ENCODE data around the gene MATR3.

Gene MATR3

GRCh38 chr5:139360384-139360783, 66.8 kb downstream of the MATR3 start:
- no peak for DNase-seq

- no peak for DNase-seq
These were observed 68.4 kb downstream of the MATR3 start for GRCh38 chr5:139361835-139362429.

- no peak for DNase-seq
These were observed 70.4 kb downstream of the MATR3 start for GRCh38 chr5:139363937-139364336.

- DNase-seq = no peak
These were observed 70.9 kb downstream of the MATR3 start for GRCh38 chr5:139364466-139364865.

GRCh38 chr5:139368613-139369012, 75.1 kb downstream of the MATR3 start:
- DNase-seq = no peak

GRCh38 chr5:139369181-139369580, 75.6 kb downstream of the MATR3 start:
- DNase-seq = no peak

- DNase-seq = no peak
These were observed 78.2 kb downstream of the MATR3 start for GRCh38 chr5:139371482-139372435.

- no peak for DNase-seq
These were observed 81.4 kb downstream of the MATR3 start for GRCh38 chr5:139374909-139375308.

- no peak for DNase-seq
These were observed 82.8 kb downstream of the MATR3 start for GRCh38 chr5:139376364-139376763.

- no peak for DNase-seq
These were observed 83.7 kb downstream of the MATR3 start for GRCh38 chr5:139377226-139377625.

GRCh38 chr5:139378101-139378825, 84.7 kb downstream of the MATR3 start:
- no peak for DNase-seq

GRCh38 chr5:139378941-139379361, 85.4 kb downstream of the MATR3 start:
- DNase-seq = no peak

GRCh38 chr5:139379626-139380449, 86.3 kb downstream of the MATR3 start:
- no peak for DNase-seq

Data from midbrain (tissue), 1 donor.